ENCODE measurements around the gene PKNOX2.

The PKNOX2 gene

GRCh38 chr11:125320347-125321076 lies 156.0 kb downstream of the PKNOX2 start:
- no peak overlapping the region for H3K4me3 ChIP-seq (ENCODE audit: low read depth, low read length)
- TF ChIP-seq CTCF (IDR thresholded peaks at IDR 0.05; ENCODE audit: insufficient read depth, low read length, missing control alignments): no peak
- no peak for DNase-seq (ENCODE audit: low read depth, low spot score)
- ChIA-PET POLR2A (no interaction called here), CTCF (interaction anchor here (1.1 kb wide), 2 partner anchors 25 to 84 kb away, joined by 3 to 6 read pairs; no protein-coding TSS in a partner anchor)

GRCh38 chr11:125322289-125322688 lies 157.7 kb downstream of the PKNOX2 start:
- no peak overlapping the region for H3K4me3 ChIP-seq (ENCODE audit: low read depth, low read length)
- no peak for TF ChIP-seq CTCF (IDR thresholded peaks at IDR 0.05; ENCODE audit: insufficient read depth, low read length, missing control alignments)
- DNase-seq (ENCODE audit: low read depth, low spot score): no peak
- ChIA-PET POLR2A (no interaction called here), CTCF (no interaction called here)

GRCh38 chr11:125325196-125325595 lies 160.6 kb downstream of the PKNOX2 start:
- CTCF ChIA-PET: interaction anchor here (1.1 to 4.6 kb wide), 2 partner anchors 20 to 157 kb away, joined by 4 to 29 read pairs; no protein-coding TSS in a partner anchor

GRCh38 chr11:125326126-125326525 lies 161.6 kb downstream of the PKNOX2 start:
- DNase-seq (ENCODE audit: low read depth, low spot score): no peak
- no peak overlapping the region for H3K4me3 ChIP-seq (ENCODE audit: low read depth, low read length)
- POLR2A ChIA-PET: no interaction called here
- no peak for TF ChIP-seq CTCF (IDR thresholded peaks at IDR 0.05; ENCODE audit: insufficient read depth, low read length, missing control alignments)
- CTCF ChIA-PET: interaction anchor here (1.1 to 4.6 kb wide), 5 partner anchors 13 to 158 kb away, joined by 3 to 29 read pairs (median 3); no protein-coding TSS in a partner anchor

More at GRCh38 chr11:125325196-125325595, 160.6 kb downstream of the PKNOX2 start:
- POLR2A ChIA-PET: no interaction called here
- TF ChIP-seq CTCF (IDR thresholded peaks at IDR 0.05; ENCODE audit: insufficient read depth, low read length, missing control alignments): no peak
- DNase-seq (ENCODE audit: low read depth, low spot score): no peak
- H3K4me3 ChIP-seq (ENCODE audit: low read depth, low read length): no peak overlapping the region

GRCh38 chr11:125327518-125328224 lies 163.1 kb downstream of the PKNOX2 start:
- ChIA-PET POLR2A (no interaction called here), CTCF (interaction anchor here (0.6 to 4.6 kb wide), 4 partner anchors 8 to 105 kb away, joined by 3 to 29 read pairs (median 4); no protein-coding TSS in a partner anchor)
- no peak overlapping the region for H3K4me3 ChIP-seq (ENCODE audit: low read depth, low read length)
- no peak for DNase-seq (ENCODE audit: low read depth, low spot score)
- TF ChIP-seq CTCF (IDR thresholded peaks at IDR 0.05; ENCODE audit: insufficient read depth, low read length, missing control alignments): no peak

- no peak for TF ChIP-seq CTCF (IDR thresholded peaks at IDR 0.05; ENCODE audit: insufficient read depth, low read length, missing control alignments)
- POLR2A ChIA-PET: no interaction called here
- DNase-seq (ENCODE audit: low read depth, low spot score): no peak
- CTCF ChIA-PET: interaction anchor here (2.7 to 4.6 kb wide), 2 partner anchors 17 kb away, joined by 19 to 29 read pairs; no protein-coding TSS in a partner anchor
- H3K4me3 ChIP-seq (ENCODE audit: low read depth, low read length): no peak overlapping the region
Observed at GRCh38 chr11:125328225-125328580, 163.7 kb downstream of the PKNOX2 start.
